ENCODE results near the gene IL16.

IL16 gene

DNA sequence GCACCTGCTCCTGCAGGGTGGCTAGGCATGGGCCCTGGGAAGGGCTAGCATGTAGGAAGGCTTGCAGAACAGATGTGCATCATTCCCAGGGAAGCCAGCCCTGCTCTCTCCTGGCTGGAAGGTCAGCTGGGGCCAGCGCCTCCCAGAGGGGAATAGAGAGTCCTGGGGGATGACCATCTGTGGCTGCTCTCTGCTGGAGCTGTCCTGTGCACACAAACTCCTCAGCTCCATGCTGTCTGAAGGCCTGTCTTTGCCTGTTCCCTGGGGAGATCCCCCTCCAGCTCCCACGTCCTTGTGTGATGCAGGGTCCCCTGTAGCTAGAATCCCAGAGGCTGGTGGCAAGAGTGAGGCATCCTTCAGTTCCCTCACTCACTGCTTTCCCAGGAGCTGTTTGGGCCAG is 19.3 kb downstream of the IL16 start:
- no peaks in the 10 kb centered on the region for H3K27me3 ChIP-seq (ENCODE audit: insufficient read depth, low read length)
- H3K4me3 ChIP-seq (ENCODE audit: low read length), result no peak overlapping the region
- H3K4me1 ChIP-seq (ENCODE audit: insufficient read depth, low read length), result no peaks in the 10 kb centered on the region
- no peak overlapping the region for H3K27ac ChIP-seq (ENCODE audit: low read length)
- H3K36me3 ChIP-seq (ENCODE audit: insufficient read depth, low read depth, low read length), result no peaks in the 10 kb centered on the region
- H3K9me3 ChIP-seq (ENCODE audit: insufficient read depth, low read depth, low read length), result peaks cover 5% of the 10 kb centered on the region; the same call in 1 of the 2 replicates
- no peak overlapping the region for H3K9ac ChIP-seq (ENCODE audit: low read depth, low read length)

DNA sequence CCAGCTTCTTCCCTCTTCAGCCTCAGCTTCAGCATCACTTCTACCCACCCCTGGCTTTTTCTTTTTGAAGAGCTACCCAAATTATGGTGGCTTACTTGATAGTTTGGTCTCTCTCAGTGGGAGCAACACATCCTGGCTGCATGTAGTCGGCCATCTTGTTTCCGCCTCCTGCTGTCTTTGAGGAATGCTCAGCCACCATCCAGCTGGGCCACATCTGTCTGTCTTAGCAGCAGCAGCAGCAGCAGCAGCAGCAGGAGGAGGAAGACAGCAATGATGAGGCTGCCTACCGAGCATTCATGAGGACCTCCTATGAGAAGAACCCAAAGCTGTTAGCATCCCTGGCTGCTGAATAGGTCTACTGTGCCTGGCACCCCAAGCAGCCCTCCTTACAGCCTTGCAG is 19.7 kb downstream of the IL16 start:
- Histone ChIP-seq H3K9ac (ENCODE audit: low read depth, low read length) (no peak overlapping the region), H3K4me1 (ENCODE audit: insufficient read depth, low read length) (no peaks in the 10 kb centered on the region), H3K27ac (ENCODE audit: low read length) (no peak overlapping the region), H3K9me3 (ENCODE audit: insufficient read depth, low read depth, low read length) (peaks cover 5% of the 10 kb centered on the region; the same call in 1 of the 2 replicates), H3K4me3 (ENCODE audit: low read length) (no peak overlapping the region), H3K36me3 (ENCODE audit: insufficient read depth, low read depth, low read length) (no peaks in the 10 kb centered on the region), H3K27me3 (ENCODE audit: insufficient read depth, low read length) (no peaks in the 10 kb centered on the region)

DNA sequence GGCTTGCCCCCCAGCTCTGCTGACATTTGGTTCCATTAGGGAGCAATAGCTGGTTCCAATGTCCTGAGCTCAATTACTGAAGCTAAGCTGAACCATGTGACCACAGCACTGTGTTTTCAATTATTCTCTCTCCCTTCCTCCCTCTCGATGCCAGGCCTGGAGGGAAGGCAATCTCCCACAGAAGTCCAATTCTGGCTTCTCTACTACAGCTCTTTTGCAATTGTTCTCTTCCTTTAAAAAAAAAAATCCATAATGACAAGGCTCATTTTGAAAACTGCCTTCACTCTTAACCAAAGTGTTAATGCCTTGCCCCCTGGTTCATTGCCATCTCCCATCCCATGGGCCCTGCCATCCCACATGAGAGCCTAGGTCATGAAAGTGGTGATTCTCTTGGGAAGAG is 24.8 kb downstream of the IL16 start:
- H3K4me1 ChIP-seq (ENCODE audit: insufficient read depth, low read length), result no peaks in the 10 kb centered on the region
- no peaks in the 10 kb centered on the region for H3K27me3 ChIP-seq (ENCODE audit: insufficient read depth, low read length)
- H3K27ac ChIP-seq (ENCODE audit: low read length), result no peak overlapping the region
- no peak overlapping the region for H3K9ac ChIP-seq (ENCODE audit: low read depth, low read length)
- no peak overlapping the region for H3K4me3 ChIP-seq (ENCODE audit: low read length)
- no peaks in the 10 kb centered on the region for H3K9me3 ChIP-seq (ENCODE audit: insufficient read depth, low read depth, low read length)
- H3K36me3 ChIP-seq (ENCODE audit: insufficient read depth, low read depth, low read length), result no peaks in the 10 kb centered on the region

DNA sequence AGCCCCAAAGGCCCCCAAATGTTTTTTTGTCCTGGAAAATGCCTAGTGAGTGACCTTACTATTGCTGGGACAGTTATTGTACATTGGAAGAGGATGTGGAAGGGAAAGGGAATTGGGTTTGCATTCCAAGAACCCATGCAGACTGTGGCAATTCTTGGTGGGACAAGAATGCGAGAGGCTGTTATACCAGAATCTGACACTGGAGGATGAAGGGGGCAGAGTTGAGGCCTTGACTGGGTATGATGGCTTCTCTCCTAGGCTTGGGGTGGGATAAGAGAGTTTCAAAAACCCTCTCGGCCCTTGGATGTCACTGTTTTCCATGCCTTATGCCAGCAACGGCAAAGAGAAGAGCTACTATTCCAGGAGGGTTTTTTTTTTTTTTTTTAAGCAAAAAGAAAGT is 25.3 kb downstream of the IL16 start:
- Histone ChIP-seq H3K4me3 (ENCODE audit: low read length) (no peak overlapping the region), H3K36me3 (ENCODE audit: insufficient read depth, low read depth, low read length) (no peaks in the 10 kb centered on the region), H3K27ac (ENCODE audit: low read length) (no peak overlapping the region), H3K27me3 (ENCODE audit: insufficient read depth, low read length) (no peaks in the 10 kb centered on the region), H3K9me3 (ENCODE audit: insufficient read depth, low read depth, low read length) (no peaks in the 10 kb centered on the region), H3K4me1 (ENCODE audit: insufficient read depth, low read length) (no peaks in the 10 kb centered on the region), H3K9ac (ENCODE audit: low read depth, low read length) (no peak overlapping the region)

DNA sequence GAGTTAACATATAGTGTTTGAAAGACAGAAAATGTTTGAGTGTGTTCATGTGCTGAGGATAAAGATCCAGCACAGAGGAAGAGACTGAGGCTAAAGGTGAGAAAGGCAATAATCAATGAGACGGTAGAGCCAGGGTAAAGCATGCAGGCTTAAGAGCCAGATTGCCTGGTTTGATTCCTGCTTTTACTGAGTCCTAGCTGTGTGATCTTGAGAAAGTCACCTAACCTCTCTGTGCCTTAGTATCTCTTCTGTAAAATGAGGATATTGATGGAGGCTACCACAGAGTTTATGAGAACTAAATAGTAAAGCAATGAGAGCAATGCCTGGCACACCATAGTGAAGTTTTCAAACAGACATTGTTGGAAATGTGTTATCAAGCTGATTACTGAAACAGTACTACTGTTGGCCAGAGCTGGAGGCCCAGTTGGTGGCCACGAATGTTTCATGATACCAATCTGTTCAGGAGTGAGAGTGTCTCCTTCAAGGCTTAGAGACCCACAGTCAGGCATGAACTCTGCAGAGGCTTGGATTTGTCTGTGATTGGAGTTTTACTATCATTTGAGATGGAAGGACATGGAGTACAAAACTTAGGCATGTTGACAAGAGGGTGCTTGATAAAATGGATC is 26.8 kb downstream of the IL16 start:
- H3K36me3 ChIP-seq (ENCODE audit: insufficient read depth, low read depth, low read length), result no peaks in the 10 kb centered on the region
- no peaks in the 10 kb centered on the region for H3K4me1 ChIP-seq (ENCODE audit: insufficient read depth, low read length)
- H3K9ac ChIP-seq (ENCODE audit: low read depth, low read length), result no peak overlapping the region
- no peaks in the 10 kb centered on the region for H3K9me3 ChIP-seq (ENCODE audit: insufficient read depth, low read depth, low read length)
- no peak overlapping the region for H3K4me3 ChIP-seq (ENCODE audit: low read length)
- H3K27me3 ChIP-seq (ENCODE audit: insufficient read depth, low read length), result no peaks in the 10 kb centered on the region
- no peak overlapping the region for H3K27ac ChIP-seq (ENCODE audit: low read length)

DNA sequence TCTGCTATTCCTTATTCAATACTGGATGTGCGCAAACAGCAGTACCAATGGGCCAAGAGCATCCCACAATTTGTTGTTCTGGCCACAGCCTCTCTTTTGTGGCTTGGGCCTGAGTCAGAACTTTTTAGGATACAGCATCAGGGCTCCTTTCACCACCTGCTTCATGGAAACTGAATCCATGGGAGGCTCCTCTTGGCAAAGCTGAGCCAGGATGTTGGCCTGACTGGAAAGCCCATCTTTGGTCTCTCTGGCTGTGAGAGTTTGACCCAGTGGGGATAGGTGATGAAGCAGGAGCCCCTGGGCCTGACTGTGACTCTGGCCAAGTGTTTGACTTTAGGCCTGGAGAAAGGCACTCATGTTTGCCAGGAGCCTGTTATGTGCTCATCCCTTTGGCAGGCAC is 27.6 kb downstream of the IL16 start:
- no peak overlapping the region for H3K4me3 ChIP-seq (ENCODE audit: low read length)
- no peak overlapping the region for H3K27ac ChIP-seq (ENCODE audit: low read length)
- no peaks in the 10 kb centered on the region for H3K27me3 ChIP-seq (ENCODE audit: insufficient read depth, low read length)
- H3K36me3 ChIP-seq (ENCODE audit: insufficient read depth, low read depth, low read length), result no peaks in the 10 kb centered on the region
- H3K9ac ChIP-seq (ENCODE audit: low read depth, low read length), result no peak overlapping the region
- no peaks in the 10 kb centered on the region for H3K4me1 ChIP-seq (ENCODE audit: insufficient read depth, low read length)
- H3K9me3 ChIP-seq (ENCODE audit: insufficient read depth, low read depth, low read length), result no peaks in the 10 kb centered on the region

DNA sequence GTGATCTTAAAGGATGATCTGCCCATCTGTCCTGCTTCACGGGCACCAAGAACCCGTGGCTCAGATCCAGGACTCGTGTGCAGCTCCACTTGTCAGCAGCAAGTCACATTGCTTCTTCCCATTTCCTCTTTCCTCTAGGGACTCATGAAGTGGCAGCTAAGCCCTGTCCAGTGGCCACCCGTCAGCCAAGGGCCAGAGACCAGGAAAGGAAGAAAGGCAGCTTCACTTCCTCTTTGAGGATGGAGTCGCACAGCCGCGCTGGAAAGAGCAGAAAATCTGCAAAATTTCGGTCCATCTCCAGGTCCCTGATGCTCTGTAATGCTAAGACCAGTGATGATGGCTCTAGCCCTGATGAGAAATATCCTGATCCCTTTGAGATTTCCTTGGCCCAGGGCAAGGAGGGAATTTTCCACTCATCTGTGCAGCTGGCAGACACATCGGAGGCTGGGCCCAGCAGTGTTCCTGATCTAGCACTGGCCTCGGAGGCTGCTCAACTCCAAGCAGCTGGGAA is 28.5 kb downstream of the IL16 start:
- Histone ChIP-seq H3K4me1 (ENCODE audit: insufficient read depth, low read length) (peaks cover 4% of the 10 kb centered on the region; the same call in 1 of the 2 replicates), H3K27me3 (ENCODE audit: insufficient read depth, low read length) (no peaks in the 10 kb centered on the region), H3K9me3 (ENCODE audit: insufficient read depth, low read depth, low read length) (no peaks in the 10 kb centered on the region), H3K4me3 (ENCODE audit: low read length) (no peak overlapping the region), H3K27ac (ENCODE audit: low read length) (no peak overlapping the region), H3K9ac (ENCODE audit: low read depth, low read length) (no peak overlapping the region), H3K36me3 (ENCODE audit: insufficient read depth, low read depth, low read length) (no peaks in the 10 kb centered on the region)

DNA sequence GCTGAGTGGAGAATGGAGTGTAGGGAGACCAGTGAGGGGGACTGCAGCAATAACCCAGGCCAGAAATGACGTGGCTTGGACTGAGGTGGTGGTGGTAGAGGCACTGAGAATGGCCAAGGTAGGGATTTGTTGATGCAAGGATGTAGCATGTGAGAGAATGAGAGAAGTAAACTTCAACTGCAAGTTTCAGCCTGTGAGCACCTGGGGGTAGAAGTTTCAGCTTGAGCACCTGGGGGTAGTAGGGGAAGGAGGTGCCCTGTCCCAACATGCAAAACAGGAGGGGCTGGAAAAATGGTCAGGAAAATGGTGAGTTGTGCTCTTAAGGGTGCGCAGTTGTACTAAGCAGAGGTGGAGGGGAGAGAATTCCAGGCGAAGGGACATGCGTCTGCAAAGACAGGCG is 31.0 kb downstream of the IL16 start:
- Histone ChIP-seq H3K36me3 (ENCODE audit: insufficient read depth, low read depth, low read length) (no peaks in the 10 kb centered on the region), H3K9ac (ENCODE audit: low read depth, low read length) (no peak overlapping the region), H3K4me1 (ENCODE audit: insufficient read depth, low read length) (peaks cover 5% of the 10 kb centered on the region; the same call in 1 of the 2 replicates)

DNA sequence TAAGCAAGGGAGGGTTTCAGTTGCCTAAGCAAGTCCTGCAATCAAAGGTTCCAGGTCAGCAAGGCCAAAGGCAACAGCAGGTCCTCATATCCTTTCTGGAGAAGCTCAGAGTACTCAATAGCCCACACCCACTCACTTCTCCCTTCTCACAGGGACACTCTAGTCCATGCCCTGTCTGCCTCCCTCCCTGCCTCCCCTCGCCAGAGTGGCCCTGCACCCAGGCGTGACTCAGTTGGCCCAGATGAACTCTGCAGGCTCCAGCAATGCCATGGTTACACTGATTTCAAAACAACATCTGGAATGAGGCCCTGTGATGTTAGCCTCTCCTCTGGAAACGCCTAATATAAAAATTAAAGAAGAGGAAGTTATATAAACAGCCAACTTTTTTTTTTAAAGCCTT is 32.9 kb downstream of the IL16 start:
- Histone ChIP-seq H3K9ac (ENCODE audit: low read depth, low read length) (no peak overlapping the region), H3K4me1 (ENCODE audit: insufficient read depth, low read length) (peaks cover 5% of the 10 kb centered on the region; the same call in 1 of the 2 replicates), H3K27ac (ENCODE audit: low read length) (no peak overlapping the region), H3K9me3 (ENCODE audit: insufficient read depth, low read depth, low read length) (no peaks in the 10 kb centered on the region), H3K27me3 (ENCODE audit: insufficient read depth, low read length) (no peaks in the 10 kb centered on the region), H3K36me3 (ENCODE audit: insufficient read depth, low read depth, low read length) (no peaks in the 10 kb centered on the region), H3K4me3 (ENCODE audit: low read length) (no peak overlapping the region)

More for the DNA sequence above, 31.0 kb downstream of the IL16 start:
- H3K27me3 ChIP-seq (ENCODE audit: insufficient read depth, low read length), result no peaks in the 10 kb centered on the region
- no peak overlapping the region for H3K4me3 ChIP-seq (ENCODE audit: low read length)
- H3K27ac ChIP-seq (ENCODE audit: low read length), result no peak overlapping the region
- no peaks in the 10 kb centered on the region for H3K9me3 ChIP-seq (ENCODE audit: insufficient read depth, low read depth, low read length)

DNA sequence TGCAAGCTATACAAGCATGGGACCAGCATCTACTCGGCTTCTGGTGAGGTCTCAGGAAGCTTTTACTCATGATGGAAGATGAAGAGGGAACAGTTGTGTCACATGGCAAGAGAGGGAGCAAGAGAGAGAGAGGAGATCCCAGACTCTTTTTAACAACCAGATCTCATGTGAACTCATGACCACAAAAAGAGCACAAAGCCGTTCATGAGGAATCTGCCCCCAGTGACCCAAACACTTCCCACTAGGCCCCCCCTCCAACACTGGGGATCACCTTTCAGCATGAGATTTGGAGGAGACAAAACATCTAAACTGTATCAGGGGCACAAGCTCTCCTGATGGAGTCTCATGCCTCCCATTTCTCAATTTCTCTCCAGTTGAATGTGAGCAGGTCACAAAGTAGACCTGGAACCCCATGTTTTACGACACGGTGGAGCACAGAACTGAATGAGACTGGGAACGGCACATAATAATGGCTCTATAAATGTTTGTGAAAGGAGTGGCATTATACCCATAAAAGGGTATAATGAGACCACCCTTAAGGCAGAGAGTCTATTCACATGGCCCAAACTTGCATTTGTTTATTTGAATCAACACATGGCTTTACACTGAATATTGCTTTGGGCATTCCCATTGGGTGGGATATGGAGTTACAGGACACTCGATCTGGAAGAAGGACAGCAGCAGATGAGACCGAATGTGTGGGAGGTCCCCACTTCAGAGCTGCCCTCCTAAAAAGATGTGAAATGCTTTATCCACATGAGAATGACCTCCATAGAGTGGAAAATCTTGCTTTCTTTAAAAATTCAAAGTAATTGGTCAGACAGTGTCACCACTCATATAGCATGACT is 38.8 kb downstream of the IL16 start:
- no peaks in the 10 kb centered on the region for H3K27me3 ChIP-seq (ENCODE audit: insufficient read depth, low read length)
- H3K9me3 ChIP-seq (ENCODE audit: insufficient read depth, low read depth, low read length), result no peaks in the 10 kb centered on the region
- no peaks in the 10 kb centered on the region for H3K36me3 ChIP-seq (ENCODE audit: insufficient read depth, low read depth, low read length)
- H3K4me3 ChIP-seq (ENCODE audit: low read length), result no peak overlapping the region
- H3K9ac ChIP-seq (ENCODE audit: low read depth, low read length), result no peak overlapping the region
- H3K27ac ChIP-seq (ENCODE audit: low read length), result no peak overlapping the region
- no peaks in the 10 kb centered on the region for H3K4me1 ChIP-seq (ENCODE audit: insufficient read depth, low read length)

DNA sequence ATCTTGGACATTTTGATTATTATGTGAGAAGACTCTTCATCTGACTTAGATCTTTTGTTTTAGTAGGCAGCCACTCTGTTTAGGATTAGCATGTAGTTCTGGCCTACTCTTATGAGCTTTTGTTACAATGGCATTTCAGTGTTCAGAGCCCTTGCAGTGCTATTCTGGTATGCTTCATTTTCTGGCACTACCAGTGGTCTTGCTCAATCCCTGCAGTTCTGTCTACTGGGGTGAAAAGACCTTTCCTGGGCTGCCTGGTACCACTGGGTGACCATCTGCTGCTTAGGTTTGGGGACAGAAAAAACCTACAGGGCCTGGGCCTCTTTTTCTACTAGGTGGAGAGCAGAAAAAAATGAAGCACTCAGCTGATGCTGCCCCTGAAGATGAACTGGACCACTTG is 42.5 kb downstream of the IL16 start:
- Histone ChIP-seq H3K9ac (ENCODE audit: low read depth, low read length) (no peak overlapping the region), H3K4me1 (ENCODE audit: insufficient read depth, low read length) (no peaks in the 10 kb centered on the region), H3K4me3 (ENCODE audit: low read length) (no peak overlapping the region), H3K9me3 (ENCODE audit: insufficient read depth, low read depth, low read length) (no peaks in the 10 kb centered on the region), H3K36me3 (ENCODE audit: insufficient read depth, low read depth, low read length) (no peaks in the 10 kb centered on the region), H3K27ac (ENCODE audit: low read length) (no peak overlapping the region), H3K27me3 (ENCODE audit: insufficient read depth, low read length) (no peaks in the 10 kb centered on the region)

DNA sequence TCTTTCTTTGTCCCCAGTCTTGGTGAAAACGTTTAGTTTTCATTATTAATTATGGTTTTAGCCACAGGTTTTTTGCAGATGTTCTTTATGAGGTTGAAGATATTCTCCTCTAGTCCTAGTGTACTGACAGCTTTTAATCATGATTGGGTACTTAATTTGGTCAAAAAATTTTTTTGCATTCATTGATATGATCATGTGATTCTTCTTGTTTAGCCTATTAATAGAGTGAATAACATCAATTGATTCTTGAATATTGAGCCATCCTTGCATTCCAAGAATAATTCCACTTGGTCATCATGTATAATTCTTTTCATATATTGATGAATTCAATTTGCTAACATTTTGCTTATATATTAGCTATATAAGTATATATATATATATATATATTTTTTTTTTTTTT is 46.1 kb downstream of the IL16 start:
- H3K36me3 ChIP-seq (ENCODE audit: insufficient read depth, low read depth, low read length), result no peaks in the 10 kb centered on the region
- no peaks in the 10 kb centered on the region for H3K4me1 ChIP-seq (ENCODE audit: insufficient read depth, low read length)
- H3K4me3 ChIP-seq (ENCODE audit: low read length), result no peak overlapping the region
- H3K27me3 ChIP-seq (ENCODE audit: insufficient read depth, low read length), result no peaks in the 10 kb centered on the region
- no peak overlapping the region for H3K27ac ChIP-seq (ENCODE audit: low read length)
- H3K9me3 ChIP-seq (ENCODE audit: insufficient read depth, low read depth, low read length), result no peaks in the 10 kb centered on the region
- no peak overlapping the region for H3K9ac ChIP-seq (ENCODE audit: low read depth, low read length)

Data from iPS-20b (cell line).